Measurements from ENCODE around the gene ABCG1. TPM values are rescaled to one million over a fixed set of nuclear protein-coding genes. Genes with fewer than 3 reads are reported as not detected.

Gene ABCG1

DNA sequence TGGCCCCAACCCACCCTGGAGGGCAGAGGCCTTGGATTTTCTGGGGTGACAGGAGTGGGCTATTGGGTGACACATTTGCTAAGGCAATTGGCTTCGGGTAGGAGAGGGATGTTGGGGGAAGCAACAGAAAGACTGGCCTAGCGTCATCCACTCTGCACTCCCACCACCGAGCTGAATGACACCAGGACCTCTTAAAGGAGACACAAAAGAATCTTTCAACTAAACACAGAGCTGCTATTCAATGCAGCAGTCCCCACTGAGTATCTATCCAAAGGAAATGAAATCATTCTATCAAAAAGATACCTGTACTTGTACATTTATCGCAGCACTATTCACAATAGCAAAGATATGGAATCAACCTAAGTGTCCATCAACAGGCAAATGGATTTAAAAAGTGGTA is 125.7 kb downstream of the ABCG1 start:
- Histone ChIP-seq H2AK5ac (ENCODE audit: low read length) (no peak overlapping the region), H3K4me3 (ENCODE audit: low read length) (no peak overlapping the region), H3K36me3 (ENCODE audit: control insufficient read depth, insufficient read depth, low read length) (no peaks in the 10 kb centered on the region), H2BK120ac (ENCODE audit: low read depth, low read length) (no peak overlapping the region), H3K4me2 (ENCODE audit: low read length) (no peak overlapping the region), H3K9ac (ENCODE audit: low read length) (no peak overlapping the region), H3K79me2 (ENCODE audit: control insufficient read depth, insufficient read depth, low read length) (no peaks in the 10 kb centered on the region), H3K56ac (ENCODE audit: low read length) (no peak overlapping the region), H2BK5ac (ENCODE audit: low read length) (no peak overlapping the region), H2BK15ac (replicated peaks; ENCODE audit: low read depth) (no peak overlapping the region), H4K5ac (ENCODE audit: low read length) (no peak overlapping the region), H3K27me3 (ENCODE audit: insufficient read depth, low read length, poor library complexity) (no peaks in the 10 kb centered on the region), H3K23ac (ENCODE audit: low read length) (no peak overlapping the region), H3K79me1 (ENCODE audit: low read length) (no peaks in the 10 kb centered on the region), H3K27ac (ENCODE audit: low read depth, low read length) (no peak overlapping the region), H4K8ac (ENCODE audit: low read depth, low read length) (no peak overlapping the region), H3K4me1 (ENCODE audit: control insufficient read depth, low read depth, low read length) (no peaks in the 10 kb centered on the region), H3K4ac (ENCODE audit: low read depth, low read length) (no peak overlapping the region), H3K18ac (ENCODE audit: low read length) (no peak overlapping the region)
- no CpG with 5 or more reads among the region's 4 CpGs for WGBS (ENCODE audit: extremely low coverage, insufficient coverage, low lambda C conversion rate)
- no peak for DNase-seq

DNA sequence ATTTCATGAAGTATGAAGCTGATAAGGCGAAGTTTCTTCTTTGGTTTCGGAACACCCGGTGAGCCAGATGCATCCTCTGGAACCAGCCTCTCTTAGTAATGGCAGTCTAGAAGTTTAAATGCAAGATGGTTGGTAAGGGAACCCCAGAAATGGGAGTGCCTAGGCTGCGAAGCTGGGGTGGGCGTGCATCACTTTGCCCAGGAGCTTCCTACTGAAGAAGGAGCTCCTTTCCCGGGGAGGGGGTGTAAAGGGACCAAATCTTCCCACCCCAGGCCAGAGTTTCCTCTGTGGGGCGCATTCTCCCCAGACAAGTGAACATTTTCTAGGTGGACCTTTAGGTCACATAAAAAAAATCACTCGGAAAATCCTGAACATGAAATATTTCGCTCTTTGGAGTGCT is 127.5 kb downstream of the ABCG1 start:
- H2BK120ac ChIP-seq (ENCODE audit: low read depth, low read length): no peak overlapping the region
- no peak overlapping the region for H3K23ac ChIP-seq (ENCODE audit: low read length)
- no peak overlapping the region for H3K56ac ChIP-seq (ENCODE audit: low read length)
- H3K4me2 ChIP-seq (ENCODE audit: low read length): no peak overlapping the region
- H3K79me2 ChIP-seq (ENCODE audit: control insufficient read depth, insufficient read depth, low read length): no peaks in the 10 kb centered on the region
- no peaks in the 10 kb centered on the region for H3K79me1 ChIP-seq (ENCODE audit: low read length)
- DNase-seq: no peak
- no CpG with 5 or more reads among the region's 9 CpGs for WGBS (ENCODE audit: extremely low coverage, insufficient coverage, low lambda C conversion rate)
- no peak overlapping the region for H3K18ac ChIP-seq (ENCODE audit: low read length)
- no peak overlapping the region for H2BK5ac ChIP-seq (ENCODE audit: low read length)
- H3K9ac ChIP-seq (ENCODE audit: low read length): no peak overlapping the region
- no peak overlapping the region for H3K4ac ChIP-seq (ENCODE audit: low read depth, low read length)
- H3K4me3 ChIP-seq (ENCODE audit: low read length): no peak overlapping the region
- no peaks in the 10 kb centered on the region for H3K27me3 ChIP-seq (ENCODE audit: insufficient read depth, low read length, poor library complexity)
- H2AK5ac ChIP-seq (ENCODE audit: low read length): no peak overlapping the region
- no peak overlapping the region for H4K8ac ChIP-seq (ENCODE audit: low read depth, low read length)
- H3K4me1 ChIP-seq (ENCODE audit: control insufficient read depth, low read depth, low read length): no peaks in the 10 kb centered on the region
- no peak overlapping the region for H2BK15ac ChIP-seq (replicated peaks; ENCODE audit: low read depth)
- H3K36me3 ChIP-seq (ENCODE audit: control insufficient read depth, insufficient read depth, low read length): no peaks in the 10 kb centered on the region
- no peak overlapping the region for H3K27ac ChIP-seq (ENCODE audit: low read depth, low read length)
- H4K5ac ChIP-seq (ENCODE audit: low read length): no peak overlapping the region

Small RNA genes lying within 50 kb of the gene (small RNA-seq; reads per million reads assigned to genes)
- gene RNA5SP492 (ENCODE audit: insufficient read depth): not detected
